Gastrocnemius medialis (tissue), 4 donors: ENCODE data around the gene COG6. TPM values are rescaled to one million over a fixed set of nuclear protein-coding genes. Genes with fewer than 3 reads are reported as not detected.

Source experiments
- ATAC-seq, 2 donors: fragments of 150-250 bp; one replicate each; pipeline ENCODE4 v1.9.1; 2016
- DNase-seq, 2 donors: peaks; one replicate each; pipeline ENCODE4 v3.0.0-alpha.2; 2019
- H3K27ac ChIP-seq, 4 donors: fragments of 200-600 bp; sonication (generic); 1 replicate in 1 of 4; 2 replicates in 3 of 4; pipeline ENCODE4 v1.5.1; 2016 to 2018; ENCODE audit warnings: mild to moderate bottlenecking in 2 of 4, moderate library complexity in 1 of 4
- H3K27me3 ChIP-seq, 3 donors: fragments of 200-600 bp; sonication (generic) in 2 of 3; 1 replicate in 1 of 3; 2 replicates in 2 of 3; pipeline versions ENCODE4 v1.5.1 to v1.6.0; 2016 to 2019; ENCODE audit warnings: mild to moderate bottlenecking in 1 of 3, moderate library complexity in 1 of 3
- H3K36me3 ChIP-seq, 2 donors: fragments of 200-600 bp; sonication (generic) in 1 of 2; one replicate each; pipeline ENCODE4 v1.5.1; 2017 to 2018
- H3K4me1 ChIP-seq, 2 donors: fragments of 200-600 bp; sonication (generic) in 1 of 2; one replicate each; pipeline ENCODE4 v1.5.1; 2016 to 2017; ENCODE audit warnings: mild to moderate bottlenecking in 2 of 2
- H3K4me3 ChIP-seq, 4 donors: fragments of 200-600 bp; sonication (generic) in 3 of 4; 1 replicate in 1 of 4; 2 replicates in 3 of 4; pipeline ENCODE4 v1.5.1; 2016 to 2019; ENCODE audit warnings: mild to moderate bottlenecking in 2 of 4
- H3K9me3 ChIP-seq, 3 donors: fragments of 200-600 bp; sonication (generic) in 2 of 3; 1 replicate in 1 of 3; 2 replicates in 2 of 3; pipeline ENCODE4 v1.5.1; 2016 to 2019
- CTCF ChIP-seq, 5 experiments: fragments of 450-650 bp in 3 of 5; fragments of 200-600 bp in 2 of 5; sonication (generic) in 2 of 5; IDR thresholded peaks in 4 of 5; conservative IDR thresholded peaks in 1 of 5; 1 replicate in 4 of 5; 2 replicates in 1 of 5; pipeline ENCODE4 v1.5.1; 2016 to 2019; ENCODE audit warnings: antibody characterized with exemption in 5 of 5, mild to moderate bottlenecking in 3 of 5, moderate library complexity in 3 of 5
- POLR2A ChIP-seq, 2 donors: fragments of 450-650 bp; IDR thresholded peaks; one replicate each; pipeline ENCODE4 v1.6.1; 2017; ENCODE audit warnings: antibody characterized with exemption in 2 of 2, mild to moderate bottlenecking in 2 of 2, moderate library complexity in 2 of 2
- in situ Hi-C, 4 donors: fragments of 200-750 bp; cut with MboI; loops; one replicate each; pipeline versions ENCODE4 v1.15.0 to v1.8.0; 2017; ENCODE audit warnings: low sequenced_read_pairs in 4 of 4
- intact Hi-C: fragments of 100-400 bp; cut with DNase I; formaldehyde crosslinking; loops from one replicate; pipeline ENCODE4 v1.15.1; 2023; ENCODE audit warnings: low total_unique reads
- total RNA-seq, 4 donors: library from RNA; depleted of rRNA; stranded (reverse); fragments of >200 nt; gene quantifications; one replicate each; pipeline versions ENCODE4 v1.1.0 to v1.2.3, GENCODE V29; 2016

The COG6 gene
- total RNA-seq, 4 donors from 2014 or later, result 5.4 to 13.5 (median 7.1) TPM

GRCh38 chr13:39632994-39633393 lies 22.5 kb upstream of the COG6 start:
- DNase-seq, result no peak
- H3K27me3 ChIP-seq, result no peaks in the 10 kb centered on the region
- ATAC-seq, result no peak
- in situ Hi-C loops, result no loop called here
- H3K9me3 ChIP-seq, result no peaks in the 10 kb centered on the region
- intact Hi-C loops, result no loop called here
- H3K36me3 ChIP-seq, result no peaks in the 10 kb centered on the region
- no peak overlapping the region for H3K4me3 ChIP-seq
- H3K27ac ChIP-seq, result no peak overlapping the region
- no peak for TF ChIP-seq POLR2A (IDR thresholded peaks at IDR 0.05)
- H3K4me1 ChIP-seq, result no peaks in the 10 kb centered on the region

DNA sequence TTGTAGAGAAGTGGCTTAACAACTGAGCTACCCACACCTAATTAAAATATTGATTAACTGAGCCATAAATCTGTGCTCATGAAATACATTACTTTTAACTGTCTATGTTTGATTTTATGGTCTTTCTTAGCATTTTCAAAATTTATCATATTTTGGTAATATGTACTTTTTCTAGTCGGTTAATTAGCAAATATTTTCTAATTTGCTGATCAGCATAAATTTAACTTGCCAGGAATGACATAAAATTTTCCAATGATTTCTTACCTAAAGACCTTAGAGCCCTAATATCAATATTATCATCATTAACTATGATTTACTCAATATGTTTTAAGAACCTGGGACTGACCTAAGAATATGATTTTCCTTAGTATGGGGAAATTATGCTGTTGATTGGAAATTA lies 19.9 kb upstream of the COG6 start:
- H3K9me3 ChIP-seq, result no peaks in the 10 kb centered on the region
- H3K27me3 ChIP-seq, result peaks cover 0 to 2% (median 0%) of the 10 kb centered on the region in 3 donors
- in situ Hi-C loops (no loop called here), intact Hi-C loops (no loop called here)
- no peak for DNase-seq
- TF ChIP-seq POLR2A (IDR thresholded peaks at IDR 0.05) (no peak), CTCF (IDR thresholded peaks at IDR 0.05 in 4 of 5, conservative IDR thresholded peaks at IDR 0.05 in 1 of 5) (no peak)
- ATAC-seq, result no peak
- no peak overlapping the region for H3K27ac ChIP-seq
- no peaks in the 10 kb centered on the region for H3K4me1 ChIP-seq
- no peak overlapping the region for H3K4me3 ChIP-seq
- no peaks in the 10 kb centered on the region for H3K36me3 ChIP-seq

- H3K4me1 ChIP-seq, result no peaks in the 10 kb centered on the region
- peaks cover 0 to 2% (median 0%) of the 10 kb centered on the region in 3 donors for H3K27me3 ChIP-seq
- H3K9me3 ChIP-seq, result no peaks in the 10 kb centered on the region
- no peak overlapping the region for H3K4me3 ChIP-seq
- in situ Hi-C loops (no loop called here), intact Hi-C loops (no loop called here)
- DNase-seq, result no peak
- TF ChIP-seq CTCF (IDR thresholded peaks at IDR 0.05 in 4 of 5, conservative IDR thresholded peaks at IDR 0.05 in 1 of 5), result no peak
- no peak for TF ChIP-seq POLR2A (IDR thresholded peaks at IDR 0.05)
- H3K36me3 ChIP-seq, result no peaks in the 10 kb centered on the region
- no peak overlapping the region for H3K27ac ChIP-seq
- no peak for ATAC-seq
Measured at GRCh38 chr13:39637890-39638289, 17.6 kb upstream of the COG6 start.

- no peaks in the 10 kb centered on the region for H3K9me3 ChIP-seq
- H3K27me3 ChIP-seq, result peaks cover 0 to 2% (median 0%) of the 10 kb centered on the region in 3 donors
- in situ Hi-C loops (no loop called here), intact Hi-C loops (no loop called here)
- TF ChIP-seq POLR2A (IDR thresholded peaks at IDR 0.05) (no peak), CTCF (IDR thresholded peaks at IDR 0.05 in 4 of 5, conservative IDR thresholded peaks at IDR 0.05 in 1 of 5) (no peak)
- no peak for DNase-seq
- H3K4me3 ChIP-seq, result no peak overlapping the region
- ATAC-seq, result no peak
- H3K36me3 ChIP-seq, result no peaks in the 10 kb centered on the region
- H3K27ac ChIP-seq, result no peak overlapping the region
- H3K4me1 ChIP-seq, result no peaks in the 10 kb centered on the region
Measured at GRCh38 chr13:39641645-39642044, 13.8 kb upstream of the COG6 start.

GRCh38 chr13:39646122-39646521 lies 9.3 kb upstream of the COG6 start:
- in situ Hi-C loops, result no loop called here
- no peak for TF ChIP-seq CTCF (IDR thresholded peaks at IDR 0.05 in 4 of 5, conservative IDR thresholded peaks at IDR 0.05 in 1 of 5)
- no peak for TF ChIP-seq POLR2A (IDR thresholded peaks at IDR 0.05)
- Histone ChIP-seq H3K27me3 (no peaks in the 10 kb centered on the region), H3K4me3 (no peak overlapping the region), H3K36me3 (no peaks in the 10 kb centered on the region), H3K9me3 (no peaks in the 10 kb centered on the region), H3K27ac (no peak overlapping the region), H3K4me1 (no peaks in the 10 kb centered on the region)
- ATAC-seq (no peak), DNase-seq (no peak)
- intact Hi-C loops, result no loop called here
